NCI-H128 (cell line): ENCODE results near the gene CUL2.
"Not testable (repeated sequence)": the region's sequence is repeated elsewhere in the genome, so short reads cannot be mapped to it uniquely, and the experiment has no call there.

Experiments
- DNase-seq: peaks from one replicate; lab custom pipeline; 2025; ENCODE audit not compliant: unreplicated experiment; lab: John Stamatoyannopoulos, UW

Gene CUL2

DNA sequence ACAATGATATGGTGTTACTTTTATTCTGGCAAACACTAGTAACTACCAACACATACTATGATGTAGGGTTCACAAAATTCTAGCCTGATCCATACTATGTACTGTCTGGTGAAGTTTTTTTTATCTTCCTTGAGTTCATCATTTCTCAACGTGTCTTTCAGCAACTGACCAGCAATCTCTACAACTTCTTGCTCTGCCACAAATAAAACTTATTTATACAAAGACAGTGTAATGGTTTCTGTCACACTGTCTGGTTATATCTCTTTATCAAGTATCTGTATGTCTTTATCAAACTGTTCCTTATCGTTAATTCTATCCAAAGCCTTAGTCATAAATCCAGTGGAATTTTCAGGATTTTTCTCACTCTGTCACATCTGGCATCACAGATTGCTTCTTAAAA, 69.7 kb downstream of the CUL2 start:
- no peak for DNase-seq

DNA sequence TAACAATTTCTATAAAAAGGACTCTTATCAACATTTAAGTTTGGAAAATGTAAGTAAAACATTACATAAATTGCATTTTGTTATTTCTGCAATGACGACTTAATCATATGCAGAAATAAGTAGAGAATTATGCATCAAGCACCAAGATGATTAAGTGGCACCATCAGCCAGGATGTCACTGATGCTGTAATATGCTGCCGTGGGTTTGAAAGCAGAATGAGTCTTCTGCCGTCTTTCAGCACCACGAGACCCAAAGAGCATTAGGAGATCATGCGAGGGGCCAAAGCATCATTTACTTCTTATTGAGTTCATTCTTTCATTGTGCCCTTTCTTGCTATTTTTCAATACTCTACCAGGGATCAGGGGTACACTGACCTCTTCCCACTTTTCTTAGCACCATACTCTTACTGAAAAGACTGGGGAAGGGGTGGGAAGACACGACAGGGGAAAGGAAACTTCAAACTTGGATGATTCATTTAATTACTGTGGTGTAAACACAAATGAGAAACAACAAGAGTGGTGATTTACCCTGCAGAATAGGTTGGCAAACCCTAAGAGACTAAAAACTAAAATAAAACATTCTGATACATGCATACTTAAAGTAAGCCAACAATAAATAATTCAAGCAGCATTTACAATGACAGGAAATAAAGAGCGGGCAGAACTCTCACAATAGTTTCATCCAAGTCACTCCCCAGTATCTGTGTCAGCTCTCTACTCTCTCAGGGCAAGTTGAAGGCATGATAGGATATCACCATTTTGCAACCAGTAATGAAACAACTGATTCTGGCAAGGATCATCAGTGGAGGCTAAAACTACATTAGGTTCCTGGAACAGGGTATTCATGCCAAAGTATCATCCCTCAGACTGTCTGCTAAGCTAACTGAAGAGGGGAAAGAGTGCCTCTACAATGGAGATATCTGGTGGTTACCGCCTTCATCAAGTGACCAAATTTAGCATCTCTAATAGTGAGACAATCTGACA, 70.8 kb downstream of the CUL2 start:
- DNase-seq: no peak

DNA sequence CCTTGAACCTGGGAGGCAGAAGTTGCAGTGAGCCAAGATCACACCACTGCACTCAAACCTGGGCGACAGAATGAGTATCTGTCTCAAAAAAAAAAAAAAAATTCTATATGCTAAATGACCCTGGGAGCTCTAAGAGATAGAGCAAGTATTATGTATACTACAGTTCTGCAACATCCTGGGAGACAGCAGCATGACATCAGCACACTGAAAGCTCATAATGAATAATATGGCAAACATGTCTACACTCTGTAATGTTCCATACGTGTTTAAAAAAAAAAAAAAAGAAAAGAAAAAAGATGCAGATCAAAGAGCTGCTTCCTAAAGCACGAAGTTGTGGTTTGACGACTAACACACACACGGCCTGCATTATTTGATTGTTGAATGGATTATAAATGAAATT, 72.5 kb downstream of the CUL2 start:
- no peak for DNase-seq

DNA sequence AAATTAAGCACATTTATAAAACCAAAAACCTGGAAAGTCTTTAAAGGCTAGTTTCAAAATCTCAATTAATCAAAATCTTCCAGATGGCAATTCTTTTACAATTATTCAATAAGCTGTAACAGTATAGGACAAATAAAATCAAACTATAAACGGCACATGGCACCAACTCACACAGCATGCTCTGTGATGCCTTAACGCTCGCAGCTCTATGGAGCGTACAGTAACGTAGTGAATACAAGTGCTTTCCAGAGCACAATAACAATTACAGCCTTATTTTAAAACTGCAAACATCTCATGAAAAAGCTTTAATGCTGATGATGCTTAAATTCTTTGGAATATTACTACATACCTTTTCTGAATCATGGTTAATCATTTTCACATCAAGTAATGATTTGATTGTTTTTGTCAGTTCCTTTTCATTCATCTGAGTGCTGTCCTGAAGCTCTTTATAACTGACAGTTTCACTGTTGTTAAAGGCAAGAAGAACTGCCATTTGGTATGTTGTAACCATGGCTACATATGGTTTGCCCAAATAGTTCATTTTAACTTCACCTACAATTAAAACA, 74.2 kb downstream of the CUL2 start:
- DNase-seq: no peak

DNA sequence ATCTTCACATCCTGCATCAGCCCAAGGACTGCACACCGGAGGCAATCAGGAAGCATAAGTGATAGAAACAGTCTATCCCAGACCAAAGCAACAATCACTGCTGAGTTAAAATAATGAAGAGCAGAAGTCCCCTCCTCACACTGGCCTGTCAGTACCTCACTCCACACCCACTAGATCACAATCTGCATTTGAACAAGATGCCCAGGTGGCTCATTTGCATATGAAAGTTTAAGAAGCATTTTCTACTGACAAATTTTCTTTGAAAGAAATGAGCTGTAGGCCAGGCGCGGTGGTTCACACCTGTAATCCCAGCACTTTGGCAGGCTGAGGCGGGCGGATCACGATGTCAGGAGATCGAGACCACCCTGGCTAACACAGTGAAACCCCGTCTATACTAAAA, 77.4 kb downstream of the CUL2 start:
- DNase-seq: no peak

DNA sequence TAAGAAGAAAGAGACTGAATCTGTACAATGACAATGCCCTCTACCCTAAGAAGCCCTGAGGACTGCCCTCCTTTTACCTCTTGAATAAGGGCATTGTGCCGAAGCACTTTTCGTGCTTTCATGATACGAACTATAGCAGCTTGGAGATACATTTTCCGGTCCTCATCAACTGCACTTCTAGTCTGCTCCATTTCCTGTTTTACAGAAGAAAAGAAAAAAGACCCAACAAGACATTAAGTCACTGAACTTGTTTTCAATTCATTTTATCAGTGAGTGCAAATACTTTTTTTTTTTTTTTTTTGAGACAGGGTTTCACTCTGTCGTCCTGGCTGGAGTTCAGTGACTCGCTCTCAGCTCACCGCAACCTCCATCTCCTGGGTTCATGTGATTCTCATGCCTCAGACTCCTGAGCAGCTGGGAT, 78.4 kb downstream of the CUL2 start:
- no peak for DNase-seq

DNA sequence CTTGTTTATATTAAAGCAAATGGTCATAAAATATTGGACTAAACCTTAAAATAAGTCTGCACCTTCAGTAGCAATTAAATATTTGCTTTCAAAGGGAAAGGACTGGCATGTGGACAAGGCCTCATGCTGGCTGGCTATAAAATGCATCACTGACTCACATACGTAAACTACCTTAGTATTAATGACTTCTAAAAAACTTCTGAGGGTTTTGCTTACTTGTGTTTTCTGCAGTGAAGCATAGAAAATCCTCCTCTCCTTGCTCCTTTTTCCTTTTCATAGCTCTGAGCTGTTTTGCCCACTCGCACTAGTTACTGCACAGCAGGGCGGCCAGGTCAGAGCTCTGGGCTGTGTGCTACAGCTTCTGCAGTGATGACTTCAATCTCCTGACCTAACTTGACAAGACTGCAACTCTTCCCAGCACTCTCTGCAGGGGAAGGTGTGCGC, 82.3 kb downstream of the CUL2 start:
- DNase-seq: no peak

DNA sequence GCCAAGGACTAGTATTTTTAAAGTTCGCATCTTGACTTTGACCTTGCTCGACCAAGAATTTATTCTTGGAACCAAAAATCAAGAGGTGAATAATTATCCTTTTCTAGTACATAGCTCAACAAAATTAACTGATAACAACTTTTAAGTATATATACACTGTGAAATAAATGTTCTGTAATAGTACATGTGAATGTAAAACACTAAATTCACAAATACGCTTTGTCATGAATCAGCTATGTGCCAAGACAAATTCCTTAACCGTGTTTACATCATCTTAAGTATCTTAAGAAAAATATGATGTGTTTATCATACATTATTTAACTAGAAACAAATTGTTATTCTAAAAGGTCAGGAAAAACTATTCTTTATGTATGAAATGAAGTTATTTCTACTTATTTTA, 83.3 kb downstream of the CUL2 start:
- no peak for DNase-seq

DNA sequence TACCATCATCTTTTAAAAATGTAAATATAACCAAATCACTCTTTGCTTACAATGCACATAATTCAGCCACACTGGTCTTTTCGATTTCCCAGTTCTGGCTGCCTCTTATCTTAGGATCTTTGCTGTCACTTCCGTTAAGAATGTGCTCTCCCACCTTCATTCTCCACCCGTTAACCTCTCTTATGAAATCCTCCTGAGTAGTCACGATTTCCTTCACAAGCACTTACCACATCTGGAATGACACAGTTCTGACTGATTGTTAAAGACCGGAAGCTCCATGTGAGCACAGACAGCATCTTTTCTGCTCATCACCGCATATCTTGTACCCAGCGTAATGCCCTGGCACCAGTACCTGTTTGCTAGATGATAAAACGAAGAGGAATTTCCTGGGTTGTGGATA, 84.3 kb downstream of the CUL2 start:
- no peak for DNase-seq

DNA sequence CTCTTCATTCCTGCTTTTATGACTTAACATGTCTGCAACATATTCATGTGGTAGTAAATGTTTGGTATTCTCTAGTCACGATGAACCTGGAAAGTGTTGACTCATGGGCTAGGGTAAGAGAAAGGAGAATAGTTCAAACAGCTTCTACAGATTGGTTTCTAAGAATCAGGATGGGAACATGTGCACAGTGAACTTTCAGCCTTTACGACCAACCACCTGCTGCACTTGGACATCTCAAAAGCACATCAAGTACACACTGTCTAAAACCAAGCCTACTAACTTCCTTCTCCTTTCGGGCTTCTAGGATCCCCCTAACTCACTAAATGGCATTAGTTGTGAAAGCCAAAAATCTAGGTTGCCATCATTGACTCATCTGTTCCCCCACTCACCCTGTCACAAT, 85.5 kb downstream of the CUL2 start:
- no peak for DNase-seq

DNA sequence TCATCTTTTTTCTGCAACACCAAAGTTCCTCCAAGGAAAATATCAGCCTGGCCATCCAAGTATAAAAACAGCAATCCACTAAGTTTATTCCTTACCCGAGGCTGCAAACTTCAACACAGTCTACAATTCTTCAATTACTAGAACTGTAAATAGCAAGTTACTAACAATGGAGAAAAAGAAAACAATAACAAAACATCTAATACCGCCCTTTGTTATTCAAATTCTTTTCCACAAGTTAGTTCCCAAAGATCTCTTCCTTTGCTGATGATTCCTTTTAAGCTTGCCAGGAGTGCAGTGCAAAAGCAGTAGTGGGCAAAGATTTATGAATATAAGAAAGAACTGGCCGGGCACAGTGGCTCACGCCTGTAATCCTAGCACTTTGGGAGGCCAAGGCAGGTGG, 86.2 kb downstream of the CUL2 start:
- DNase-seq: no peak

DNA sequence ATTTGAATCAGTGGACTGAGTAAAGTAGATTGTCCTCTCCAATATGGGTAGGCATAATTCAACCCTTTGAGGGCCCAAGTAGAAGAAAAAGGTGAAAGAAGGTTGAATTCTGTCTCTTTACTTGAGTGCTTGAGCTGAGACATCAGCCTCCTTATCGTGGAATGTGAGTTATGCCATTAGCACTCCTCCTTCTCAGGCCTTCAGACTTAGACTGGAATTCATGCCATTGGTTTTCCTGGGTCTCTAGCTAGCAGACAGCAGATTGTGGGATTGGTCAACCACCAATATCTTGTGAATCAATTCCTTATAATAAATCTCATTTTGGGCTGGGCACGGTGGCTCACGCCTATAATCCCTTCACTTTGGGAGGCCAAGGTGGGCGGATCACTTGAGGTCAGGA, 89.2 kb downstream of the CUL2 start:
- DNase-seq: no peak

DNA sequence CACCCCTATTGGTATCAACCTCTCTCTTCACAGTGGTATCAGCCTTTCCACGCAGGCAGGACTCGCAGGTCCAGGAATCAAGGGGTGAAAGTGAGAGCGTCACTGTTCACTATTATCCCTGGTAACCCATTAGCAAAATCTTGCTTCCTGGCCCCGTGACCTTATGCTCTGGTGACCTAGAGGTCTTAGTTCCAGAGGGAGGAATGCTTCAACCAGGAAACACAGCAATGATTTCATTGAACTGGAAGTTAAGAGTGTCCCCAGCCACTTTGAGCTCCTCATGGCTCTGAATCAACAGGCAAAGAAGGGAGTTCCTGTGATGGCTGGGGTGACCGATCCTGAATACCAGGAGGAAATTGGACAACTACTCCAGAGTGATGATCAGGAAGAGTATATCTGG, 90.6 kb downstream of the CUL2 start:
- no peak for DNase-seq

DNA sequence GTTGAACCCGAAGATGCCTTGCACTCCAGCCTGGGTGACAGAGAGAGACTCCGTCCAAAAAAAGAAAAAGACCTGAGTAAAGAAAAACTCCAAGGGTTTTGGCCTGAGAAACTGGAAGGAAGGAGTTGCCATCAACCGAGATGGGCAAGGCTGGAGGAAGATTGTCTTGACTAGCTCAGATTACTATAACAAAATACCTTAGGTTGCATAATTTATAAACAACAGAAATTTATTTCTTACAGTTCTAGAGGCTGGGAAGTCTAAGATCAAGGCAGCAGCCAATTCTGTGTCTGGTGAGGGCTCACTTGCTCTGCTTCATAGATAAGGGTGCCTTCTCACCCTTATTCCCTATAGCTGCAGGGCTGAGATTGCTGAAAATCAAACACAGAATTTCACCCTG, 91.2 kb downstream of the CUL2 start:
- no peak for DNase-seq

DNA sequence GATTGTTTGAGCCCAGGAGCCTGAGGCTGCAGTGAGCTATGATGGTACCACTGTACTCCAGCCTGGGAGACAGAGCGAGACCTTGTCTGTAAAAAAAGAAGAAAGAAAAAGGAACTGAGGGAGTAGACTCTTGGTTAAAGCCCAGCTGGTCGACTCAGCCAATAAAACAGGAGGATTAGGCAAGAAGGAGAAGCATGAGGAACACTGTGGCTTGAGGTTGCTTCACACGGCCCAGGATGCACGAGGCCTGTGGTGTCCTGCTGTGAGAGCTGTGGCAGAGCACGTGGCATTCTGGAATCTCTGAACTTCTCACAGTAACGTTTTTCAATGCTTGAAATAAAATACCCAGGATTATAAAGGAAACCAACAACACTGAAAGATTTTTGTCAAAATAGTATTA, 93.3 kb downstream of the CUL2 start:
- no peak for DNase-seq

DNA sequence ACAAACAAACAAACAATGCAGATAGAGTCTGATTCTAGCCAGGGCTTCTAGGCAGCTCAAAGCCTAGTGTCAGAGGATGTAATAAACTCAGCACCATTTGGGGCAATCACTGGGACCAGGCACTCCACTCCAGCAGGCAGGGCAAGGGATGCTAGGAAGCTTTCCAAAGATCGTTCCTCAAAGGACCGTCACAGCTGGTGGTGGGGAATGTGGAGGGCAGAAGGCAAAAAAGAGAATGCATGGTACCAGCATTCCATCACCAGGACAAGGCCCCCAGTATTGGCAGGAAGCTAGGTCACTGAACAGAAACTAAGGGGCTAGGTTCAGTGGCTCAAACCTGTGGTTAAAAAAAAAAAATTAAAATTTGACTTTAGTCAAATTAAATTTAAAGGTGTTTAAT, 94.2 kb downstream of the CUL2 start:
- DNase-seq: no peak

DNA sequence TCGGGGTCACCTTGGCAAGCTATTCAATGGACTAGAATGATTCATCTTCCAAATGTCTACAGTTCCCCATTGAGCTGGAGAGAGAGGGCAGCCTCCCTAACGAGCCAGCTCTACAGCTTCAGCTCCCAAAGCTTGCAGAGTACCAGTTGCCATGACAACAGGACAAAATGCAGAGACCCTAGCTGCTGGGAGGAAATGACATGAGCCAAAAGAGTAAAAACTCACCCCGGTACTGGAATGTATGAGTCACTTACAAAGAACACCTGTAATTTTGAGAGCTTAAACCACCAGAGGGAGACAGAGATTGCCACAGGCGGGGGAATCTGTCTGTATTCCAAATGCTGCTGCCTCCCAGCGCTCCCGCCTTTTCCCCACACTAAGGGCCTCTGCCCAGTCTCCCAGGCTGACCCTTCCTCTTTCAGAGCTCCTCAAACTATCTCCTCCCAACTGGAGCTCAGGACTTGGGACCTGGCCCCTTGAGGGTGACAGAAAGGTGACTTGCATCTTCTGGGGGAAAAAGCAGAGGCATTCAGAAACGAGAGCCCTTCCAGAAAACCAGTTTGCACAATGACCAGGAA, 95.5 kb downstream of the CUL2 start:
- DNase-seq: no peak

DNA sequence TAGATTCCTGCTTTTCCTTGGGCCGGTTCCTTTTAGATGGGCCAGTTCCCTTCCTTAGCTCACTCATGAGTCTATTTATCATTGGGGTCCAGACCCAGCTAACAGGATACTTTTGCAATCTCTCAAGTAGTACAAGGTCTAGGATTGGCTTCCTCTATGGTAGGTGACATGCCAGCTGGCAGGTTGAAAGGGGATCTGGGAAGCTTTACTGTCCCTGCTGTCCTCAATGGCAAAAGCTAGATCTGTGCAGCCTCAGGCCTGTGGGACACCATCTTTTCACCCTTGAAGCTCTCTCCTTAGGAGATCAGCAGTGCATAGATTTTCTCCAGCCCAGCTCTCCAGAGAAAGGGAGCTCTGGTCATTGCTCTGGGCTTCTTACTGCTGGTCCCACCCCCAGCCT, 96.4 kb downstream of the CUL2 start:
- DNase-seq: no peak

DNA sequence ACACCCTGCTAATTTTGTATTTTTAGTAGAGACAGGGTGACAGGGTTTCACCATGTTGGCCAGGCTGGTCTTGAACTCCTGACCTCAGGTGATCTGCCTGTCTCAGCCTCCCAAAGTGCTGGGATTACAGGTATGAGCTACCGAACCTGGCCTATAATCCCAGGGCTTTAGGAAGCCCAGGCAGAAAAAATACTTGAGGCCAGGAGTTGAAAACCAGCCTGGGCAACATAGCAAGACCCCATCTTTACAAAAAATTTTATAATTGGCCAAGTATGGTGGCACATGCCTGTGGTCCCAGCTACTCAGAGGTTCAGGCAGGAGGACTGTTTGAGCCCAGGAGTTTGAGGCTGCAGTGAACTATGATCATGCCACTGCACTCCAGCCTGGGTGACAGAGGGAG, 99.0 kb downstream of the CUL2 start:
- not testable (repeated sequence) for DNase-seq

DNA sequence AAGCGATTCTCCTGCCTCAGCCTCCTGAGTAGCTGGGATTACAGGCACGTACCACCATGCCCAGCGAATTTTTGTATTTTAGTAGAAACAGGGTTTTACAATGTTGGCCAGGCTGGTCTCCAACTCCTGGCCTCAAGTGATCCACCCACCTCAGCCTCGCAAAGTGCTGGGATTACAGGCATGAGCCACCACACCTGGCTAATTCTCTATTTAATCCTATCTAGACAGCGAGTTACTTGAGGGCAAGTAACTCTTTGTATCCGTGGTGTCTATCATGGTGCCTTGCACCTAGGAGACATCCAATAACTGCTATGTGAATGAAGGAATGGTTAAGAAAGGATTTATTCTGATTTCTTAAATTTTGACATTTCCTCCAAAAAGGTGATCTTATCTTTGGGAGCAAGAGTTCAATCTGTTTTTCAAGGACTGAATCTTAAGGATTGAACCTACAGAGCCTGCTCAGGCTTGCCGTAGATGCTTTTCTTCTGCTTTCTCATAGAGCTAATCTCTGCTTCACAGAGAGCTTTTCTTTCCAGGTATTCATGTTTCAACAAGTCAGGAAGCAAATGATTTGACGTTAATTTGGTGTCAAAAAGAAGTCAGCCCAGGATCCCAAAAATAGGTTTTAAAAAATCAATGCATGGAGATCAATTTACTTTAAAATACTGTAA, 101.6 kb downstream of the CUL2 start:
- no peak for DNase-seq

DNA sequence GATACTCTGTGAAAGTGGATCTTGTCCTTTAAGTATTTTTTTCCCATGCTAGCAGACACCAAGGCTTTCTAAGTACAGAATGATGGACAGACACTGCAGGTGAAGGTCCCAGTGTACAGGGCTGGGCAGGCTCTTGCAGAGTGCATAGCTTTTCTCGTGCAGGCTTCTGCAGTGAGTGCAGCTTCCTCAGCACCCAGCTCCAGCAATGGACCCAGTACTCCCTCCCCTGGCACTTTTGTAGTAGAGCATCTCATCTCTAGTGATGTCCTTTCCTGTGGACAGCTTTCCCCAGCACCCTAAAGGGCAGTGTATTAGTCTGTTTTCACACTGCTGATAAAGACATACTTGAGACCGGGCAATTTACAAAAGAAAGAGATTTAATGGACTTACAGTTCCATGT, 104.3 kb downstream of the CUL2 start:
- DNase-seq: no peak

DNA sequence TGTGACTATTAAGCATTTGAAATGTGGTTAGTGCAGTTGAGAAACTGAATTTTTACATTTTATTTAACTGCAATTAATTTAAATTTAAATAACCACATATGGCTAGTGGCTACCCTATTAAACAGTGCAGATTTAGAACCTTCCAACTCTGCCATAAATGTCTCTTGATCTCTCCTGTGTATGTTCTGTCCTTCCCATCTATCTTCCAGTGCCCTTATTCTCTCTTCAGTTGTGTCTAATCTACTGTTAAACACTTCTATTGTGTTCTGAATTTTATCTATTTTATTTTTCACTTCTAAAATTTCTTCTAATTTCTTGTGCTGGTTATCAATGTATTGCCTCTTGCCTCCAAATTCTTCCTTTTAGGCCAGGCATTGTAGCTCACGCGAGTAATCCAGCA, 105.0 kb downstream of the CUL2 start:
- DNase-seq: no peak
